ENCODE results near the gene ADAP1. TPM values are rescaled to one million over a fixed set of nuclear protein-coding genes. Genes with fewer than 3 reads are reported as not detected.
"Not testable (repeated sequence)": the region's sequence is repeated elsewhere in the genome, so short reads cannot be mapped to it uniquely, and the experiment has no call there.

Gene ADAP1, protein sequence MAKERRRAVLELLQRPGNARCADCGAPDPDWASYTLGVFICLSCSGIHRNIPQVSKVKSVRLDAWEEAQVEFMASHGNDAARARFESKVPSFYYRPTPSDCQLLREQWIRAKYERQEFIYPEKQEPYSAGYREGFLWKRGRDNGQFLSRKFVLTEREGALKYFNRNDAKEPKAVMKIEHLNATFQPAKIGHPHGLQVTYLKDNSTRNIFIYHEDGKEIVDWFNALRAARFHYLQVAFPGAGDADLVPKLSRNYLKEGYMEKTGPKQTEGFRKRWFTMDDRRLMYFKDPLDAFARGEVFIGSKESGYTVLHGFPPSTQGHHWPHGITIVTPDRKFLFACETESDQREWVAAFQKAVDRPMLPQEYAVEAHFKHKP
- total RNA-seq: 19.2 TPM
- long read RNA-seq, partial matches to known transcripts: 0 of 3 reads
- long read RNA-seq, other reads (novel, unspliced or antisense): 3 of 3 reads

DNA sequence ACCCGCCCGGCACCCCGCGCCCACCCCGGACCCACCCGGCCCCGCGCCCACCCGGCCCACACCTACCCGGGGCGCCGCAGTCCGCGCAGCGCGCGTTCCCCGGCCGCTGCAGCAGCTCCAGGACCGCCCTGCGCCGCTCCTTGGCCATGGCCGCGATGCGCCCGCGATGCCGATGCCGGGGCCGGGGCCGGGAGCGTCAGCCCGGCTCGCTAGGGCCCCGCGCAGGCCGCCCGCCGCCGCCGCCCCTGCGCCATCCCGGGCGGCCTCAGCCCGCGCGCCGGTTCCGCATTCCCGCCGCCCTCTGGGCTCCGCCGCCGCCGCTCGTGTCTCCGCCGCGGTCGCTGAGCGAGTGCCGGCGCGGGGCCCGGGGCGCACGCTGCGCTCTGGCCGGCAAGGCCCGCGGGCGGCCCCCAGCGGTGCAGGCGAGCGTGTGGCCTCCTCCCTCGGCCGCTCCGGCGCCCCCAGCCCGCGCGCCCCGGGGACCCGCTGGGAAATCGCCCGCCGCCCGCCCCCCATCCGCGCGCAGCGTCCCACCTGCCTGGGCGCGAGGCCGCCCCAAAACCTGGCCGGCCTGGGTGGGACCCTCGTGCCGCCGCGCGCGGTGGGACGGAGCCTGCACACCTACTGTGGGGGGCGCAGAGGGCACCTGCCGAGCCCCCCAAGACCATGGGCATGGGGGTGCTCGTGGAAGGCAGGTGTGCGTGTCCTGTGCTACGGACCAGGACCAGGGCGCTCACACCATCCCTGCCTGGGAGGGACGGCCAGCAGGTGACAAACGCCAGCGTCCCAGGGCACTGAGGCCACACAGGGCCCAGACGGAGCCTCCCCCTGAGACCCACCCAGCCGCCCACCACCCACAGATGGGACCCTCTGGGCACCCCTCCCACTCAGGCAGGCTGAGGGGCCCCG lies at the start of gene ADAP1:
Gene ADAP1, minus strand, starts transcription at position 351 of the 909 bp plus-strand sequence. Its CDS starts 203 bp downstream, at position 148.
- DNase-seq (ENCODE audit: low spot score): no peak

DNA sequence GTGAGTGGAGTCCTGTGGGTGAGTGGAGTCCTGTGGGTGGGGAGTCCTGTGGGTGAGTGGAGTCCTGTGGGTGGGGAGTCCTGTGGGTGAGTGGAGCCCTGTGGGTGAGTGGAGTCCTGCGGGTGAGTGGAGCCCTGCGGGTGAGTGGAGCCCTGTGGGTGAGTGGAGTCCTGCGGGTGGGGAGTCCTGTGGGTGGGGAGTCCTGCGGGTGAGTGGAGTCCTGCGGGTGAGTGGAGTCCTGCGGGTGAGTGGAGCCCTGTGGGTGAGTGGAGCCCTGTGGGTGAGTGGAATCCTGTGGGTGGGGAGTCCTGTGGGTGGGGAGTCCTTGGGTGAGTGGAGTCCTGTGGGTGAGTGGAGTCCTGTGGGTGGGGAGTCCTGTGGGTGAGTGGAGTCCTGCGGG lies 48.0 kb upstream of the ADAP1 start:
- not testable (repeated sequence) for DNase-seq (ENCODE audit: low spot score)

DNA sequence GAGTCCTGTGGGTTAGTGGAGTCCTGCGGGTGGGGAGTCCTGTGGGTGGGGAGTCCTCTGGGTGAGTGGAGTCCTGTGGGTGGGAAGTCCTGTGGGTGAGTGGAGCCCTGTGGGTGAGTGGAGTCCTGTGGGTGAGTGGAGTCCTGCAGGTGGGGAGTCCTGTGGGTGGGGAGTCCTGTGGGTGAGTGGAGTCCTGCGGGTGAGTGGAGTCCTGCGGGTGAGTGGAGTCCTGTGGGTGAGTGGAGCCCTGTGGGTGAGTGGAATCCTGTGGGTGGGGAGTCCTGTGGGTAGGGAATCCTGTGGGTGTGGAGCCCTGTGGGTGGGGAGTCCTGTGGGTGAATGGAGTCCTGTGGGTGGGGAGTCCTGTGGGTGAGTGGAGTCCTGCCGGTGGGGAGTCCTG lies 47.5 kb upstream of the ADAP1 start:
- not testable (repeated sequence) for DNase-seq (ENCODE audit: low spot score)

DNA sequence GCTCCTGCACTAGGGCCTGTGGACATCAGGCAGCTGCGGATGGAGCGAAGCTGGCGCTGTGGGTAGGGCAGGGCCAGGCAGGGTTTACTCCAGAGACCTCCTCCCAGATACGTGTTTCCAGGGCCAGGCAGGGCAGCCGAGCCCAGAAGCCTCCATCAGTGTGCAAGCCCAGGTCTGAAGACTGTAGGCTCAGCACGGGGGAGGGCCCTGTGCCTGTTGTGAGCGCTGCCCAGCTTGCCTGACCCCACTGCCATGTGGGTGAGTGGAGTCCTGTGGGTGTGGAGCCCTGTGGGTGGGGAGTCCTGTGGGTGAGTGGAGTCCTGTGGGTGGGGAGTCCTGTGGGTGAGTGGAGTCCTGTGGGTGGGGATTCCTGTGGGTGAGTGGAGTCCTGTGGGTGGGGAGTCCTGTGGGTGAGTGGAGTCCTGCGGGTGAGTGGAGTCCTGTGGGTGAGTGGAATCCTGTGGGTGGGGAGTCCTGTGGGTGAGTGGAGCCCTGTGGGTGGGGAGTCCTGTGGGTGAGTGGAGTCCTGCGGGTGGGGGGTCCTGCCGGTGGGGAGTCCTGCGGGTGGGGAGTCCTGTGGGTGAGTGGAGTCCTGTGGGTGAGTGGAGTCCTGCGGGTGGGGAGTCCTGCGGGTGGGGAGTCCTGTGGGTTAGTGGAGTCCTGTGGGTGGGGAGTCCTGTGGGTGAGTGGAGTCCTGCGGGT lies 46.7 kb upstream of the ADAP1 start:
- not testable (repeated sequence) for DNase-seq (ENCODE audit: low spot score)

DNA sequence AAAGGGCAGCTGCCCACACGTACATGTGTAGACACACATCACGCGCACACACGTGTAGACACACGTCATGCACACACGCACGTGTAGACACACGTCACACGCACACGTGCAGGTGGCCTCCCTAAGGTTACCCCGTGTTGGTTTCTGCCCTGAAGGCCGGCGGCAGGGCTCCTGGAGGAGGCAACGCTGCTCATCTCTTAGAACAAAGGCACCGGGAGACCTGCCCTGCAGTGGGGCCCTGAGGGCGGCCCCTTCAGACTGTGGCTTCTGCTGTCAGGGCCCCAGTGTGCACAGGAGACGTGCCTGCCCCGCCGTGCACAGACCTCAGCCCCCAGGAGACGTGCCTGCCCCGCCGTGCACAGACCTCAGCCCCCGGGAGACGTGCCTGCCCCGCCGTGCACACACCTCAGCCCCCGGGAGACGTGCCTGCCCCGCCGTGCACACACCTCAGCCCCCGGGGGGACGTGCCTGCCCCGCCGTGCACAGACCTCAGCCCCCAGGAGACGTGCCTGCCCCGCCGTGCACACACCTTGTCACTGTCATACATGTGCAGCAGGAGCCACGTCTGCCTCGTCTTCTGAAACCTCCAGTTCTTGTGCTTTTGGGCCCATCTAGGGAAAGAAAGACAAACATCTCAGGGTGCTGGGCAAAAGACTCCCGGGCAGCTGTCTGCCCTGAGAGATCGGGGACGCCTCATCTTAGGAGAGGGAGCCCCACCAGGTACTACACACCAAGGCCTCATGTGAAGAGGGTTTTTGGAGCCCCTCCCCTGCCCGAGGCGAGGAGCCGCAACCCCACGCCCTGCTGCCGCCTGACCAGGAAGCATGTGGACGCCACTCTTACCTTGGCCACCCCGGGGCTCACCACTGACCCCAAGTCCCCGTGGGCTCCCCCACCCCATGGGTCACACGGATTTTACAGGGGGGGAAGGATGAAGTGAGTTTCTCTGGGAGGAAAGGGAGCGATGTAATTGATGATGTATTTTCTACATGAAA lies 45.8 kb upstream of the ADAP1 start:
- DNase-seq (ENCODE audit: low spot score): no peak

DNA sequence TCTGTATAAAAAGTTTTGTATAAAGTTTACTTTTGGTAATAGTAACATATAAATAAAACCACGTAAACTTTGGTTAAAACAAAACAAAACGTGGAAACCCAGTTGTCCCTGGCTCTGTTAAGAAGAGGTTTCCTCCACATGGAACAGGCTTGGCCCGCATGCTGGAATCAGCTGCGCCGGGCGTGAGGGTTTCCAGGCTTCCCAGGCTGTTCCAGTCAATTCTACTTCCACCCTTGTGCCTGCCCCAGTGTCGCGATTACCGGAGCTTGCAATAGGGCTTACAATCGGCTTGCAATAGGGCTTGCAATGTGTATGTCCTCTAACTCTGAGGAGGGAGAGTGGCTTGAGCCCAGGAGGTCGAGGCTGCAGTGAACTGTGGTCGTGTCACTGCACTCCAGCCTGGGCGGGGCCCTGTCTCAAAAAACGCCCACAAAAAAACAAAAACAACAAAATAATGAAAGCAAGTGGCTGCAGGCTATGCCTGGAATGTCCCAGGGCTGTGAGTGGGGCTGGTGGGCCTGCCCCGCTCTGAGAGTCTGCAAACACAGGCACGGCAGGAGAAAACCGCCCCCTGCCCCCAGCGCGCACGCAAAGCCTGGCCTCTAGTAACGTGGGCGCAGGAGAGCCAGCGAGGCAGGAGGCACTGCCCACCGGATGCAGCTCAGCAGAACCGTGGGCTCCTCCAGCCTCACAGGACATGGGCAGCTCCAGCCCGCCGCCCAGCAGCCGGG lies 44.8 kb upstream of the ADAP1 start:
- DNase-seq (ENCODE audit: low spot score): no peak

DNA sequence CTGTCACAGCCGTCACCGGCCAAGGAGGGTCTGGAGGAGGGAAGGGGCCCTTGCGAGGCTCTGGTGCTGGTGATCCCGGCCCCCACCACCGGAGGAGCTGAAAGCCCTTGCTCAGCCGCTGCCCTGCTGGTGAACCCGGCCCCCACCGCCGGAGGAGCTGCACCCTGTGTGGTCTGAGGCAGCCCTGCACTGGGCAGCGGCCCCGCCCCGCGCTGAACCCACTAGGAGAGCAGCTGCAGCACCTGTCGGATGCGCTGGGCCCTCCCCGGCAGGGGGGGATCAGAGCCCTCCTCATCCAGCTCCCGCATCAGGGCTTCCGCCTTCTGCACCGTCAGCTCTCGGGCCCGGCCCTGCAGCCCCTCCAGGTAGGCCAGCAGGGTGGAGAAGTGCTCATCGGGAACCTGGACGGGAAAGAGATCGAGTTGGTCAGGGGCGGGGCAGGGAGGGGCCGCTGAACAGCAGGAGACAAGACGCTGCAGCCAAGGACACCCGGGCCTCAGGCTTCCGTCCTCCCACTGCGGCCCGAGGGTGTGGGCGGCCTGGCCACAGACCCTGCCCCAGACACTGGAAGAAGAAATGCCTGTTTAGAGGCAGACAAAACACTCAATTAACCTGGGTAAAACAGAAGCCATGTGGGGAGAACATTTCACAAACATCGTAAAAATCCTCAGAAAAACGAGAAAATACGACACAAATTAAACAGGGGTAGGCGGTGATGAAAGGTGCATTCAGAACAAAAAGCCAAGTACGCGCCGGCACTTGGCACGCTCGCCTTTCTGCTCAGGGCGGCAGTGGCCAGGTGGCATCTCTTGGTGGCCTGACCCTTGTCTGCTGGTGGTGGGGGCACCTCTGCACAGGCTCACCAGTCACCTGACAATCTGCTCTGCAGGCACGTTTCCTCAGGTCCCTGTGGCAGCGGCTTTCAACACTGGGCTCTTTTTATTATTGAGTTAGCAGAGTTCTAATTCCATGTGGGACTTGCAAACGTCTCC lies 43.2 kb upstream of the ADAP1 start:
- no peak for DNase-seq (ENCODE audit: low spot score)

DNA sequence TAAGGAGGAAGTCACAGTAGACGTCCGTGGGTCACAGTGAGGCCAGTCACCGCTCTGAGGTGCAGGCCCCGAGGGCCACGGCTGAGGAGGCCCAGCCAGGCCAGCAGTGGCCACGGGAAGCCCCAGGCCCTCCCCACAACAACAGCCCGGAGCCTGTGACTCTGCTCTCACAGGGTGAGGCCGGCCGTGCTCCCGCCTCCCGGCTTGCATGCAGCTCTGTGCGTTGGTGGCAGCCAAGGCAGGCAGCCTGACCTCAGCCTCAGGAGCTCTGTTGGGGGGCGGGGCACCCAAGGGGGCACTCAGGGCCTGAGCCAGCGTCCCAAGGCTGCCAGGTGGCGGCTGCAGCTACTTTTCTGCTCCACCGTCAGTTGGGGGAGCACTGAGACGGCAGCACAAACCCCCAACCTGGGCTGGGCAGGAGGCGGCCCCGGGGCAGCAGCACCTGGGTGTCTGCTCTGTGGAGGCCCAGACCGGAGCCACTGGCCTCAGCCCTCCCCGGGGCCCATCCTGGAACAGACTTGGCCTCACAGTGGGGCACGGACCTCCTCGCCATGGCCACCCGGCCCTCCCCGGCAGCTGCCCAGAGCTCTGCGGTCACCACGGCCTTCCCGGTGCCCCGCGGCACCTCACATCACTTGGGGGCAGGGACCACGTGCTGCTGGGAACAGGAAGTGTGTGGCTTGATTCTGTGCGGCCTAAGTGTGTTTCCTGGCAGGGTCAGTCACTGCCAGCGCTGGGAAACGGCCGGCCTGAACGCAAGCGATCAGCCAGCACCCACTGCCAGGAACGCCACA lies 41.8 kb upstream of the ADAP1 start:
- no peak for DNase-seq (ENCODE audit: low spot score)

DNA sequence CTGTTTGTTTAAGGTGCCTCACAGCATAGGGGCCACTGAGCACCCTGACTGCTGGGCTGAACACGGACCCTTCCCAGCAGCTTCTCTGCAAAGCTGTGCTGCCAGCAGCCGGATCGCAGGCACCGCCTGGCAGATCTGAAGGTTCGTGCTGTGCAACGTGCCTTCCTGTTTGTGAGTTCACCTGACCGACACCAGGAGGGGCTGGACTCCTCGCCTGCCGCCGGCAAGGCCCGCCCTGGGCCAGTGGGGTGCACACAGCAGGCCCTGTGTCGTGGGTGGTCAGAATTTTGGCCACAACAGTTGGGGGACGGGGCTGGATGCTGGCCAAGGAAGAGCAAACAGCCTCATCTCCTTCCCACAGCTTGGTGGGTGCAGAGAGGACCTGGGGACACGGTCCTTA lies 41.1 kb upstream of the ADAP1 start:
- no peak for DNase-seq (ENCODE audit: low spot score)

DNA sequence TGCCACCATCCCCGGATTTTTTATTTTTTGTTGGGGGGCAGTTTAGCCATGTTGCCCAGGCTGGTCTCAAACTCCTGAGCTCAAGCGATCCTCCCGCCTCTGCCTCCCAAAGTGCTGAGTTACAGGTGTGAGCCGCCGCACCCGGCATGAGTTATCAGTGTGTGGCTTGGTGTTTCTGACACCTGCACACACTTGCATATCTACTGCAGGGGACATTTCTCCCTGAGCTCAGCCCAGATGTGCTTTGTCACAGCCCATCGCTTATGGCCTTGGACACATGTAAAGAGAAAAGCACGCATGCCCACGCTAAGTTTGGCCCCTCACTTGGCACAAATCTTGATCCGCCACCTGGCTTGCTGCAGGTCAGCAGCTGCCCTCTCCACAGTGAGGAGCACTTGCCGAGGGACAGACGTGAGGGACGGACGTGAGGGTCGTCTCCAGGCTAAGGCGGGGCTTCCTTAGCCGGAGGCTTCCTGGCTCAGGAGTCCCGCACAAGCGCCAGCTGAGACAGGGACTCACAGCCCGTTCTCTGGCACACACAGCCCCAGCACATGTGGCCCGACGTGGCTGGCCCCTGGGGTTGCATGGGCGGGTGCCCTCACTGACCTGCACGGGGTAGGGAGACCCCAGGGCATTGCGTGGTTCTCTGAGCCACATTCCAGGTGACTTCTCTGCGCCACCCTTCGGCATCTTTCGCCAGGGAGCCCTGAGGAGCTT lies 40.3 kb upstream of the ADAP1 start:
- no peak for DNase-seq (ENCODE audit: low spot score)

DNA sequence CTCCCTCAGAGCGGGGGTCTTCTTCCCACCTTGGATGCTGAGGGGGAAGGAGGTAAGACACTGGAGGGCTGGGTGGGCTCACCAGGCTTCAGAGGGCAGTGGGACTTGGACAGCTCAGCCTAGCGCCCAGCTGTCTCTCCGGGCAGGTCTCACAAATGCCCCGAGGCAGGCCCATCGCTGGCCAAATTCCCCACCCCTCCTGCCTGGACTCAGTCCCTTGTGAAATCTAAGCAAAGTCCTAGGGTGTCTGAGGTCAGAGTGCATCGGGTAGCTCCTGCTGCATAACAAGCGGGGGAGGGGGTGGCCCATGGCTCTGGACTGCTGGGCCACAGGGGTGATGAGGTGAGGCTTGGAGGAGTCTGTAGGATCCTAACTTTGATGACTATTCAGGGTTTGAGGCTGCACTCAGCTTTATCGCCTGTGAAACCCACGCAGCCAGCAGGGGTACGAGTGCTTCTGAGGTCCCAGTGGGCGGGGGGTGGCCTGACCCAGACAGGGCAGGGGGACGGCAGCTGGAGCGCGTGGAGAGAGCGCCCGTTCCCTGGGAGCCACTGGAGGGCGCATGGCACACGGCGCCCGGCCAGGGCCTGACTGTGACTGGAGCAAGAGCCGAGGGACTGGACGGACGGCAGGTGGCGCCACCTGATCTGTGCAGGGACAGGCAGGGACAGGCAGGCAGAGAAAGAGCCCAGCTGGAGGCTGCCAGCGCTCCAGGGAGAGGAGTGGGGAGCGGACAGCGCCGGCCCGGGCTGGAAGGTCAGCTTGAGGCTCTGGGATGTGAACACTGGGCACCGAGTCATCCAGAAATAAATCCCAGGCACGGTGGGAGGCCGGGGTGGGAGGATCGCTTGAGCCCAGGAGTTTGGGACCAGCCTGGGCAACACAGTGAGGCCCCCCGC lies 38.5 kb upstream of the ADAP1 start:
- peak; percentile 99 for DNase-seq (ENCODE audit: low spot score)

DNA sequence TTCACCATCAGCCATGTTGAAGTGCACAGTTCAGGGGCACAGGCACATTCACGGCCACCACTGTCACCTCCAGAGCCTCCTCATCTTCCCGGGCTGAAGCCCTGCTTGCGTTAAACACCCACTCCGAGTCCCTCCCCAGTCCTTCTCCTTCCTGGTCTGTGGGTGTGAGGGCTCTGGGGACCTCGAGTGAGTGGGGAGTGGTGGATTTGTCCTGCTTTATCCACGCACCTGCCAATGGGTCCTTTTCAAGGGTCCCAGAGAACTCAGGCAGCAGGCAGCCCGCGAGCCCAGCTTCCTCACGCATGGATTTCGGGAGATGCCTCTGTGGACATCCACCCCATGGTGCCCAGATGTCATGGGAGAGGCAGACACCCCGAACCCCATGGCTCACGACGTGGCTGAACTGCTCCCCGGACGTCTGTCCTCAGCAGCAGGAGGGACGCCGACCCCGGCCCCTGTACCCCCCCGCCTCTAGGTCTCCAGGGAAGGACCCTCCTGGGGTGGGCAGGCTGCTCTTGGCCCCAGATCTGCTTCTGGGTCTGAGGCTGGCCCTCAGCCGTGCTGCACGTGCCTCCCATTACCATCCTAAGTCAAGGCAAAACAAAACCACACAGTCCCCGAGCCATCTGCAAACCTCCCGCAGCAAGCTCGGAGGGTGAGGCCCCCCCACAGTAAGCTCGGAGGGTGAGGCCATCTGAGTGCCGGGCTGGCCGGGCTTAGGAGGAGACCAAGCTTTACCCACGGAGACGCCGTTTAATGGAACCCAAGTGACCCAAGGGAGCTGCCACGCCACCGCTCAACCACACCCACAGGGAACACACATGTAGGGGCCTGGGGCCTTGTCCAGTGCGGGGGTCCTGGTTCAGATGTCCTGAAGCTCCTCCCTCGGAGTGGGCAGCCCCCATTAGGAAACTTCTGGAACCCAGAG lies 37.5 kb upstream of the ADAP1 start:
- DNase-seq (ENCODE audit: low spot score): no peak

DNA sequence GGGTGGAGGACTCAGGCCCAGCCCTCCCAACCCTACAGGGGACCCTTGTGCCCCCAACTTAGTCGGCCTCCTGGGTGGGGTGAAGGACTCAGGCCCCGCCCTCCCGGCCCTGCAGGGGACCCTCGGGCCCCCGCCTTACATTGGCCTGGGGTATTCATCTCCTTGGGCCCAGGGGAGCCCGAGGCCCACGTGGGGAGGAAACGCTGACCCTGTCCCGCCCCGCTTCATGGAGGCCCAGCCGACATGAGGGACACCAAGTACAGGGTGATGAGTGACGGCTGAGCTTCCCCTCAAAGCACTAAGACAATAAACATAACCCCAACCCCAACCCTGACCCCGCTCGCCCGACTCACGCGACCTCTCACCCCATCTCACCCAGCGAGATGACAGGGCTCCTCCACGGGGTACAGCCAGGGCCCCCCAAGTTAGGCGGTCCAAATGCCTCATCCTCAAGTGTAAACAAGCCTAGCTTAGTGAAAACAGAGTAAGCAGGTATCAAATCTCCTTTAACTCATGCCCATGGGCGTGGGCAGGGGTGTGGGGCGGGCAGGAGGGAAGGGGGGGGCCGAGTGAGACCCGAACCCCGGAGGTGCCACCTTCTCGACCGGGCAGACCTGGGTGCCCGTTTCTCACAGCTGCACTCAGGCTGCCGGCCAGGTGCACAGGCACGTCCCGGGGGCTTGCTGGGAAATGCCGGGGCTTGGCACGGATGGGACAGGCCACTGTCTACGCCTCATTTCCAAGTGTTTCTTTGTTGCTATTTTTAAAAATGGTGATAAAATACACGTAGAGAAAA lies 36.7 kb upstream of the ADAP1 start:
- no peak for DNase-seq (ENCODE audit: low spot score)

Measured in mesenteric fat pad (tissue), 1 donor.